ENCODE measurements around the gene JAK3. TPM values are rescaled to one million over a fixed set of nuclear protein-coding genes. Genes with fewer than 3 reads are reported as not detected.

JAK3 gene
- total RNA-seq, 2 experiments from 2014 or later: 123 to 125 TPM

DNA sequence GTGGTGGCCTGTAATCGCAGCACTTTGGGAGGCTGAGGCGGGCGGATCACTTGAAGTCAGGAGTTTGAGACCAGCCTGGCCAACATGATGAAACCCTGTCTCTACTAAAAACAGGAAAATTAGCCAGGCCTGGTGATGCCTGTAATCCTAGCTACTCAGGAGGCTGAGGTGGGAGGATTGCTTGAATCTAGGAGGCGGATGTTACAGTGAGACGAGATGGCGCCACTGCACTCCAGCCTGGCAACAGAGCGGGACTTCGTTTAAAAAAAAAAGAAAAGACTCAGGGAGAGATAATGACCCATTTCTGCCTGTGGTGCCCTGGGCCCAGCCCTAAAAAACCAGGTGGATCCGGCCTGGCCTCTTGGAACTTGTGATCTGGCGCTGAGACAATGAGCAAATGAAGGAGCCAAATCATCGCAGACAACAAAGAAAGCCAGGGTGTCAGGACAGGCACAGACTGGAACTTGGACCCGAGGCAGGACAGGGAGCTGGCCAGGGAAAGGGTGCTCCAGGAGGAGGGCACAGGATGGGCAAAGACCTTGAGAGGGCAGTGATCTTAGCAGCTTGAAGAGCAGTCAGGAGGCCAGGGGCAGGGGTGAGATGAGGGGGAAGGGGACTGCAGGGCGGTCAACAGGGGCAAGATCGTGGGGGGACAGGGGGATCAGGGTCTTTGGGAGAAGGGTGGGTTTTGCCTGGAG, 962 bp upstream of the JAK3 start:
- ChIA-PET CTCF (interaction anchor here (1.5 to 5.4 kb wide), 4 partner anchors 12 to 84 kb away, joined by 4 to 31 read pairs (median 8); partner anchors contain the start of genes CCDC124 and RPL18A), POLR2A (interaction anchor here (0.6 to 7.2 kb wide), 4 partner anchors 11 to 265 kb away, joined by 3 to 83 read pairs (median 11); partner anchors contain the start of genes FCHO1 and RPL18A)

DNA sequence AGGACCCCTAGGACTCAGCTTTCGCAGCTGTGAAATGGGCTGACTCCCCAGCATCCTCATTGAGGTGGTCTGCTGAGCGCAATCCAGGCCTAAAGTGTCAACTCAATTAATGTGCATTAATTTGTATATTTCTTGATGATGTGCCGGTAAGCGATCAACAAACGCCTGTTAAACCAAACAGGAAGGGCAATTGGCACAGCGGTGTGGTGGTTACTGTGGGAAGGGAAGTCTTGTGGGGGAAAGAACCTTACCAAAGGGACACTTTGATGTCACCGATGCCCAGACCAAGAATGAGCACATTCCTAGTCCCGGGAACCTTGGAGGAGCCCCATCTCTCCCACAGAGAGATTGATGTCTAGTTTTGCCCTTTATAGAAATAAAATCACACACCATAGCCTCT, 1.6 kb downstream of the JAK3 start:
- CTCF ChIA-PET: interaction anchor here (1.0 to 1.9 kb wide), 3 partner anchors 9 to 87 kb away, joined by 3 to 6 read pairs (median 5); partner anchors contain the start of genes CCDC124 and RPL18A

DNA sequence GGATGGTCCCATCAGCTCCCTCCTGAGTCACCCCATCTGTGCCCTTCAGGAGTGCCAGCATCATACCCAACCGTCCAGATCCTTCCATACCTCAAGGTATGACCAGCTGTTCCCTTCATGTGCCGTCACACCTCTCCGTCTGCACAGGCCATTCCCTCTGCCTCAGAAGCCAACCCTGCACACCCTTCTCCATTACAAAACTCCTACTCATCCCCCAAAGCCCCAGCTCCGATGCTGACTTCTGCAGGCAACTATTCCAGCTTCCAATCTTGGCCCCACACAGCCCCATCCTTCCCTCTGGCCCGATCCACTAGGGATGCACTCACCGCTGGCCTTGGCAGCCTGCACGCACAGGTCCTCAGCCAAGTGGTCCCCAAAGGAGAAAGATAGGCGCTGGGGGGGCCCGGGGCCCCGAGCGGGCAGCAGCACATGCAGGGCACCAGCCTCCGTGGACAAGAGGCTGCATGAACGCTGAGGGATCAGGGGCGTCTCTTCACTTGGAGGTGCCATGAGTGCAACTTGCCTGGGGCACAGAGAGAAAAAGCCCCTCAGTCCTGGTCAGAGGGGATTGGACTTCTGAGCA, 3.8 kb downstream of the JAK3 start:
- ChIA-PET CTCF (interaction anchor here (2.6 kb wide), 1 partner anchor 16 kb away, joined by 9 read pairs; the partner anchor contains the start of gene RPL18A), POLR2A (interaction anchor here (1.5 kb wide), 1 partner anchor 11 kb away, joined by 12 read pairs; no protein-coding TSS in a partner anchor)

More for the DNA sequence above, 1.6 kb downstream of the JAK3 start:
- POLR2A ChIA-PET: interaction anchor here (7.2 kb wide), 1 partner anchor 14 kb away, joined by 83 read pairs; the partner anchor contains the start of gene RPL18A

DNA sequence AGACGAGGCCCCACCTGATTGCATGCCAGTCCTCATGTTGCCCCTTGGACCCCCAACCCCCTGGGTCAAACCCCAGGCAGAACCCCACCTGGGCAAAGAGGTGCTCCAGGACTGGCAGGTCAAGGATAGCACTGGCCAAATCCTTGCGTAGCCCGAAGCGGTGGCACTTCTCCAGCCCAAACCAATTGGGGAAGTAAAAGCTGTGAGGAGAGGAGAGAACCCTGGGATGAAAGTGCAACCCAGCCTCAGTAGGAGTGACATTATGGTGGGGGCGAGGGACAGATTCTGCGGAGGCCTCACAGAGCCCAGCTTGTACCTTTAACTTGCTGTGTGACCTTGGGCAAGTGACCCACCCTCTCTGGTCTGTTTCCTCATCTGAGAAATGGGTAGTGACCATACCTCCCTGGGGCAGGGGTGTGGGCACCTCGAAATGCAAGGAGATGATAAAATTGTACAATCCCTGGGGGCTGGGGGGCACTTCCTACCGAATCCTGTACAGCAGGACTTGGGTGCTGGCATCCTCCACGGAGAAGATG, 4.4 kb downstream of the JAK3 start:
- CTCF ChIA-PET: interaction anchor here (0.5 to 2.6 kb wide), 4 partner anchors 8 to 462 kb away, joined by 3 to 9 read pairs (median 4); partner anchors contain the start of gene RPL18A
- POLR2A ChIA-PET: interaction anchor here (1.5 kb wide), 1 partner anchor 10 kb away, joined by 12 read pairs; no protein-coding TSS in a partner anchor

DNA sequence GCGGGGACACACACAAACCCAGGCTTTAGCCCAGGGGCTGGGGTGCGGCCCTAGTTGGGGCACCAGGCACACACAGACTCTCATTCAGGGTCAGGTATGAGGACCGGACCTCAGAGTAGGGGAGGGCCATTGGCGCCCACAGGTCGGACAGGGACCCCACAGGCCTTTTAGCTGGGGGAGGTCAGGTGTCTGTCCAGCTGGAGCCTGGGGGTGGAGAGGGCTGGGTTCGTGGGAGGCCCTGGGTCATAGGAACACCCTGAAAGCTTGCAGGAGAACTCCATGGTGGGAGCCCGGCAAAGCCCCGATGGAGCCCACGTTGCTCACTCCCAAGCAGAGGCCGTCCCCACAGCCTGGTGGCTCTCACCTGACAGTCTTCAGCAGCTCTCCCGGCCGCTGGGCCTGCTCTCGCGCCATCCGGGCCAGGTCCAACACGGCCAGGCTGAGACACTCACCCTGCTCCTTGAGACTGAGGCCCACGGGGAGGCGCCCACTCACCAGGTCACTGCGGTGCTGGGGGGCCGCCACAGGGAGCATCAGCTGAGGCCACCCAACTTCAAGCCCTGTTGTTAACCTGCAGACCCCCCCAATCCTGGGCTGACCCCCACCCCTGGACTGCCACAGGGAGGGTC, 5.0 kb downstream of the JAK3 start:
- ChIA-PET CTCF (interaction anchor here (0.5 to 2.6 kb wide), 4 partner anchors 8 to 462 kb away, joined by 3 to 9 read pairs (median 4); partner anchors contain the start of gene RPL18A), POLR2A (interaction anchor here (1.5 kb wide), 1 partner anchor 10 kb away, joined by 12 read pairs; no protein-coding TSS in a partner anchor)

DNA sequence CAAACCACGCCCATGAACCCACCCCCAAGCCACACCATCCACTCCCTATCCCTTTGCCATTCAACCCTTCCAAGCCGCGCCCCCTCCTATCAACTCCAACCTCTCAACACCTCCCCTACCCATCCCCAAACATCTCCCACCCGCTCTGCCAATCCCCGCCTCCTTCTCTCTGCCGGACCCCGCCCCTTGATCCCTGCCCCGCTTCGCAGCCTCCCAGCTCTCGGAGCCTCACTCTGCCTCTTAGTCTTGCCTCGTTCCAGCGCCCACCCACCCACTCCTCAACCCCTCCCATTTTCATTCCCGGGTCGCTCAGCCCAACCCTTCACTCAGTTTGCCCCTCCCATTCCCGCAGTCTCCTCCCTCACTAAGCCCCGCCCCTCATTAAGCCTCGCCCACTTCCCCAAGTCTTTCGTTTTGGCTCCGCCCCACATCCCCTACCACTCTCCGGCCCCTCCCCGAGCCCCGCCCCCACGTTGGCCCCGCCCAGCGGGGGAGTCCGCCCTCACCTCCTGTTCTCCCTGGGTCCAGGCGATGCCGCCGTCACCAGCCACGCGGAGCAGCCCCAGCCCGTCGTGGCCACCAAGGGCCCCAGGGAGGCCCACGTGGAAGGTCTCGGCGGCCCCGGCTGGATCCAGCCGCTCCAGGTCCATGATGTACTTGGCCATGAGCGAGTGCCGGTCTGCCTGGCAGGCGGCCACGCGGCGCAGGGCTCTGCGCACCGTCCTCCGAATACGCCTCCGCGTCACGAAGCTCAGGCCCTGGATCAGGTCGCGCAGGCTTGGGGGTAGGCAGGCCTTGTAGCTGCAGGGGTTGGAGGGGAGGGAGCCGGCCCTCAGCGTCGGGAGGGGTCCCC, 5.7 kb downstream of the JAK3 start:
- CTCF ChIA-PET: interaction anchor here (2.6 kb wide), 1 partner anchor 18 kb away, joined by 9 read pairs; the partner anchor contains the start of gene RPL18A
- POLR2A ChIA-PET: interaction anchor here (0.5 to 1.5 kb wide), 2 partner anchors 8 to 9 kb away, joined by 3 to 12 read pairs; no protein-coding TSS in a partner anchor

DNA sequence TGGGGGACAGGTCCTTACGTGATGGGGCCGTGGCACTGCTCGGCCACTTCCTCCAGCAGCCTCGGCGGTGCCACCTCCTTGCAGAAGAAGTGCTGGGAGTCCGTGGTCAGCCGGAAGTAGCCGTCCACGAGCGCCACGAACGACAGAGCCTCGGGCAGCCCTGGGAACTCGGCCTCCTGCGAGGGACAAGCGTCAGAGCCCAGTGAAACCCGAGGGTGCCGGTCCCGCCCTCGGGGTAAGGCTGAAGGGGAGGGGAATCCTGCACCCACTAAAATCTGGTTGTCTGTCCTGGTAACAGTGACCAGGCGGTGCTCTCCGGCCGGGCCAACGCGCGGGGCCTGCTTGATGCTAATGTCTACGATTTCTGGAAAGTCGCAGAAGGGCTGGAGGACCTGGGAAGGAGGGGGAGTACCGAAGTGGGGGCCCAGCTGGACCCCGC, 6.4 kb downstream of the JAK3 start:
- CTCF ChIA-PET: no interaction called here
- POLR2A ChIA-PET: interaction anchor here (0.5 kb wide), 1 partner anchor 8 kb away, joined by 3 read pairs; no protein-coding TSS in a partner anchor

DNA sequence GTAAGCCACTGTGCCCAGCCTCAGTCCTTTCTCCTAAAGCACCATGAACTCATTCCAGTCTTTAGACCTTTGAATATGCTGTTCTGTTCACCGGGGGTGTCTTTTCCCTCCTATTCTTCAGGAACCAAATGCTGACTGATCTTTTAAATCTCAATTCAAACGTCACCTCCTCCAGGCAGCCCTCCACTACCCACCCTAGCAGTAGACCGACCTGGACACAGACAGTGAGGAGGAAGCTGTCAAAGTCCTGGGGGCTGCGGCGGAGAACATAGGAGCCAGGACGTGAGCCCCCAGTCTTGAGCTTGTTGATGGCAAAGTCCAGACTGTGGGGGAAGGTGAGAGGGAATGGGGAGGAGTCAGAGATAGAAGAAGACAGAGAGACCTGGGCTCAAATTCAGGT, 7.8 kb downstream of the JAK3 start:
- POLR2A ChIA-PET: no interaction called here
- CTCF ChIA-PET: no interaction called here

DNA sequence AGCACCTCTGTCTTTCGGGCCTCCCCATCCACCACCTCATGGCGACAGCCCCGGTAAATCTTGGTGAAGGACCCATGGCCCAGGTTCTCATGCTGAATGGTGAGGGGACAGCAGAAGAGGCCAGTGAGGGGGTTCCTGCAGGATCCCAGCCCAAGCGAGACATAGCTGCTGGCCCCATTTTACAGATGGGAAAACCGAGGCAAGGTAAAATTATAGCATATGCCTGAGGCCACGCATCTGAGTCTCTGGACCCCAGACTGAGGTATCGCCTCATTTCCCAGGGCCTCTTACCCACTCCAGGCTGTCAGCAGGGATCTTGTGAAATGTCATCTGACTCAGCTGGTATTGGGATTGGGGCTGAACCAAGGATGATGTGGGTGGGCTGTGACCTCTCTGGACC, 9.8 kb downstream of the JAK3 start:
- ChIA-PET CTCF (interaction anchor here (1.0 kb wide), 1 partner anchor 160 kb away, joined by 3 read pairs; no protein-coding TSS in a partner anchor), POLR2A (no interaction called here)

DNA sequence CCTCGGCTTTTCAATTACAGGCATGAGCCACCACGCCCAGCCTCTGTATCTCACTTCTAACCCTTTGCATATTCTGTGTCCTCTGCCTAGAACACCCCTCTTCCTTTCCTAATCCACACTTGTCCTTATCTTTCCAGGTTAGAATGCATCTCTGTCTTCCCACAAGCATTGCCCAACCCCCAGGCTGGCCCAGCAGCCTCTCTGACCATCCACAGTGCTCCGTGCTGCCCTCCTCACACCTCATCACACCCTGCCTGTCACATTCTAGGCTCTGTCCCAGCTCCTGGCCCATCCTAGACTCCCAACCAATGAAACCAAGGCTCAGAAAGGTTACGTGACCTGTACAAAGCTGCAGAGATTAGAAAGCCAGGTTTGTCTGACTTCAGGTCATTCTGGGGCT, 11.3 kb downstream of the JAK3 start:
- ChIA-PET POLR2A (no interaction called here), CTCF (no interaction called here)

DNA sequence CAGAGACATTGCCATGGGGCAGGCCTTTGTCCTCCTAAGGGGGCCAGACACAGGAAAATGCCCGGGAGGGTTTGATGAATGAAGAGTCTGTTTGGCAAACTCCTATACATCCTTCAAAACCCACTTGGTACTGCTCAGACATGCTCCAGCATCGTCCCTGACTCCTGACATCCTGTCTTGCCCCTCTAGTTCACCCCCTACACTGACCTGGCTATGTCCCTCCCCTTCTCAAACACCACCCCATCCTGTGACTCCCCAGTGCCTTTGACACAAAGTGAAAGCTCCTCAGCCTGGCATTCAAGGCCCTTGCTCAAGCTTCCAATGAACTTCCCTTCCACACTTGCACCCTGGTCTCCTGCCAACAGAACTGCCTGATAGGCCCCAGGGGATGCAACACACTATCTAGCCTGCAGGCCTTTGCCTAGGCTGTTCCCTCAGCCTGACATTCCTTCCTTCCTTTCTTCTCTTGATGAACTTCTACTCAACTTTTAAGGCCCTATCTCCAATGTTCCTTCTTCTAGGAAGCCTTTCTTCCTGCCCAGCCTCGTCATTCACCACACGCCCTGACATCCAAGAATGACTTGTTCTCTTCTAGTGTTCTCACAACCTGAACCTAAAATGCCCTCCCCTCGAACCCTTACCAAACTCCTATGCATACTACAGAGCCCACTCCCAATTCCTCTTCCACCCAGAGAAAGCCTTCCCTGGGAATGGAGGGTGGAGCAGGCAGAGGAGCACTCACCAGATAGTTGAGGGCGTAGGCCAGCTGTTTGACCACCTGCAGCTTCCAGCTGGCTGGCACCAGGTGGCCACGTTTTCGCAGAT, 12.4 kb downstream of the JAK3 start:
- POLR2A ChIA-PET: interaction anchor here (0.6 kb wide), 1 partner anchor 20 kb away, joined by 5 read pairs; no protein-coding TSS in a partner anchor
- CTCF ChIA-PET: no interaction called here

DNA sequence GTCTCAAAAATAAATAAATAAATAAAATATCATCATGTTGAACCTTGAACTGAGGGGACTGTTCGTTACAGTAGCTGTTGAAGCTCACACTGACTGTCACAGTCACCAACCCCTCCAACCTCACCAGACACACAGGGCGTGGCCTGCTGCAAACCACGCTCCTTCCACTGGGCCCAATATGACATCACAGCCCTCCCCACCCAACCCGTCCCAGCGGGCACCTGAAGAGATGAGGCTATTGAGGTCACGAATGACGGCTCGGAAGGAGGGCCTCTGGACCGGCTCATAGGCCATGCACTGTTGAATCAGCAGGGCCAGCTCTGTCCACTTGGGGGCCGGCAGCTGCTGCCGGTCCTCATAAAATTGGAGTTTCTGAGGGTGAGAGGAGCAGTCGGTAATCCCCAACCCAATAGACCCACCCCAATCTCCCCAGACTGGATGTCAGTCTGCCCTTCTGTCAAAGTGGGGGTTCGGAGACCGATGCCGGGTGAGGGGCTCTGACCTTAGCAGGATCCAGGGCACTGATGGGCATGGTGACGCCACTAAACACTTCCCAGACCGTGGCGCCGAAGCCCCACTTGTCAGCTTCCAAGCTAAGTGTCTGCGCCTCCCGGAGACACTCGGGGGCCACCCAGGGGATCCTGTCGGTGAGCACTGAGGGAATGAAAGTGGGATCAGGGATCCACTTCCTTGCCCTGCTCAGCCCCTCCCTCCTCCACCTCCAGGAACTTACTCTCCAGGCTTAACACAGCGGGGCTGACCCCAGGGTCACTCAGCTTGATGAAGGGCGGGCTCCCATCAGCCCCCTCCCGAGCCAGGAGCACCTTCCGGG, 13.2 kb downstream of the JAK3 start:
- CTCF ChIA-PET: interaction anchor here (1.2 to 1.4 kb wide), 2 partner anchors 21 to 25 kb away, joined by 3 read pairs; partner anchors contain the start of gene RPL18A
- POLR2A ChIA-PET: no interaction called here

DNA sequence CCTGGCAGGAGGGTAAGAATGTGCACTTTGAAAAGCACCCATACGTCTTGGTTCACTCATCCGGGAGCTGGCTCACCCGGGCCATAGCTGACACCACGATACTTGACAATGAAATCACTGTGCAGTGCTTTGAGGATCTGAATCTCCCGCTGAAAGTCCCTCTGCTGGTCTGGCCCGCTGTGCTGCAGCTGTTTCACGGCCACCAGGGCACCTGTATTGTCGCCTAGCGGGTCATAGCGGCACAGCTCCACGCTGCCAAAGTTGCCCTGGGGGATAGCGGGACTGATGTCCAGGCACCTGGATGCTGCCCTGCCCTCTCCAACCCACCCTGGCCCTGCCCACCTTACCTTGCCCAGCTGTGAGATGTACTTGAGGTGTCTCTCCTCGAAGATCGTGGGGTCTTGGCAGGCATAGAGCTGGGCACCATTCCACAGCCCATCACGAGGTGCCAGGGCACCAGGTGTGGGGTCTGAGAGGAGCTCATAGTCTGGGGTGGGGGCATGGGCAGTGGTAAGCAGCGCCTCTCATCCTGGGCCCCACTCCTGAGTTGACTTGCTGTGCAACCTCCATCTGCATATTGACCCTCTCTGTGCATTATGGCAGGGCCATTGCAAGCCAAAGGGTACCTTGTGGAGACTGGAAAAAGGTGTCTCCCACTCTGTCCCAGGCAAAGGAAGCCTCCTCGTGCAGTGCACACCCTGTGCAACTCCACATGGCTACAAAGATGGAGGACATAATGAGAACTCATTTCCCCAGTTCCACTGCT, 15.2 kb downstream of the JAK3 start:
- ChIA-PET POLR2A (interaction anchor here (0.6 to 1.4 kb wide), 2 partner anchors 10 to 29 kb away, joined by 3 to 12 read pairs; no protein-coding TSS in a partner anchor), CTCF (interaction anchor here (0.7 to 1.4 kb wide), 2 partner anchors 27 to 186 kb away, joined by 3 read pairs; partner anchors contain the start of gene RPL18A)

DNA sequence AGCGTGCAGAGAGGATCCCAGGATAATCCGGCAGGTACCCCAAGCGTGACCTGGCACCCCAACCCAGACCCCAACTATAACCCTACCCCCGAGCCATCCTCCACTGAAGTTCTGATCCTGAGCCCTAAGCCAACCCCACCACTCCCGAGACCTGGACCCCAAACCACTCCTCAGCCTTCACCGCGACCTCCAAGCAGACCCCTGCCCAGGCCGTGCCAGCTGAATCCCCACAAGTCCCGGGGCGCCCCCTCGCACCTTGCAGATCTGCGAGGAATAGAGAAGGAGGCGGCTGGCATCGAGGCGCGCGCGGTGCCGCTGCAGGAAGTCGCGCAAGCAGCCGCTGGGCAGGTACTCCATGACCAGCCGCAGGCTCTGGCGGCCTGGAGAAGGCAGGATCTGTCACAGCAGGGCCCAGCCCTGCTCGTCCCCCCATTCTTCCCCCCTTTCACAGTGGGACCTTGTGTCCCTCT, 16.3 kb downstream of the JAK3 start:
- CTCF ChIA-PET: interaction anchor here (0.9 kb wide), 1 partner anchor 29 kb away, joined by 3 read pairs; no protein-coding TSS in a partner anchor
- POLR2A ChIA-PET: interaction anchor here (1.1 to 1.2 kb wide), 2 partner anchors 9 to 39 kb away, joined by 3 read pairs; no protein-coding TSS in a partner anchor

Data from activated CD8-positive, alpha-beta memory T cell treated with anti-CD3 and anti-CD28 coated beads for 36 hours (primary cell).